ENCODE results near the gene DPY19L1. TPM values are rescaled to one million over a fixed set of nuclear protein-coding genes. Genes with fewer than 3 reads are reported as not detected.

Gene DPY19L1
- polyA plus RNA-seq, 1 donor from 2014 or later, result 6.3 TPM

DNA sequence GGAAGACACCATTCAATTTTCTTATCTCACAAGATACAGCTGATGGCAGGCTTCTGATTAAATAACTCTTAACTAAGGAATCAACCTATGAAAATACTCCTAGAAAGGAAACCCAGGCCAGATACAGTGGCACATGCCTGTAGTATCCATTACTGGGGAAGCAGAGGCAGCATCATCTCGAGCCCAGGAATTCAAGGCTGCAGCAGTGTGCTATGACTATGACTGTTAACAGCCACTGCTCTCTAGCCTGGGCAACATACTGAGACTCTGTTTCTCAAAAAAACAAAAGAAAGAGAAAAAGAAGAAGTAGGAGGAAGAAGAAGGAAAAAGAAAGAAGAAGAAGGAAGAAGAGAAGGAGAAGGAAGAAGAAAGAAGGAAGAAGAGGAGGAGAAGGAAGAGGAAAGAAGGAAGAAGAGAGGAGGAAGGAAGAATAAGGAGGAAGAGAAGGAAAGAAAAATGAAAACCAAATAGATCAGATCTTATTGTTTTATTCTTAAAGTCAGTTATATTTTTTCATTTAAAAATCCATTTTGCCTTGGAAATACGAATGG lies 18.0 kb downstream of the DPY19L1 start:
- H4K20me1 ChIP-seq (ENCODE audit: insufficient read depth), result no peaks in the 10 kb centered on the region
- no peaks in the 10 kb centered on the region for H3K79me2 ChIP-seq (replicated peaks; ENCODE audit: insufficient read depth, low read length)
- H3K27me3 ChIP-seq (ENCODE audit: insufficient read depth, low read depth, low read length), result no peaks in the 10 kb centered on the region
- H3K9ac ChIP-seq (ENCODE audit: low read length), result no peak overlapping the region
- TF ChIP-seq MXI1 (conservative IDR thresholded peaks at IDR 0.05; ENCODE audit: poor library complexity, severe bottlenecking), result no peak
- no peak for TF ChIP-seq POLR2AphosphoS5 (IDR thresholded peaks at IDR 0.05)
- H3K4me2 ChIP-seq (ENCODE audit: low read length), result no peak overlapping the region
- no peaks in the 10 kb centered on the region for H3K36me3 ChIP-seq (ENCODE audit: insufficient read depth, low read length)
- no peak overlapping the region for H2AFZ ChIP-seq (ENCODE audit: low read depth, low read length)
- H3K9me2 ChIP-seq (ENCODE audit: insufficient read depth, low read length), result no peaks in the 10 kb centered on the region
- no peak overlapping the region for H3K27ac ChIP-seq (ENCODE audit: low read length)
- no peaks in the 10 kb centered on the region for H3K9me3 ChIP-seq (ENCODE audit: low read length)
- no peaks in the 10 kb centered on the region for H3F3A ChIP-seq (ENCODE audit: insufficient read depth, low read length, poor library complexity, severe bottlenecking)
- H3K4me3 ChIP-seq (ENCODE audit: low read length), result no peak overlapping the region

DNA sequence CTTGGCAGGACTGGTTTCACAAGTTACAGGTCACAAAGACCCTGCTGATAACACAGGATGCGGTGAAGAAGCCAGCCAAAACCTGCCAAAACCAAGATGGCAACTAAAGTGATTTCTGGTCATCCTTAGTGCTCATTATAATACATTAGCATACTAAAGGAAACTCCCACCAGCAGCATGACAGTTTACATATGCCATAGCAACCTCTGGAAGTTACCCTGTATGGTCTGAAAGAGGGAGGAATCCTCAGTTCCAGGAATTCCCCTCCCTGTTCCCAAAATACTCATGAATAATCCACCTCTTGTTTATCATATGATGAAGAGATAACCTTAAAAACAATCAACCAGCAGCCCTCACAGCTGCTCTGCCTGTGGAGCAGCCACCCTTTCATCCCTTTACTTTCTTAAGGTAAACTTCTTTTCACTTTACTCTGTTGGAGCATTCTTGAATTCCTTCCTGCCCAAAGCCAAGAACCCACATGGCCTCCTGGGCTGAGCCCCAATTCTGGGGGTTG lies 21.9 kb downstream of the DPY19L1 start:
- Histone ChIP-seq H3K27ac (ENCODE audit: low read length) (no peak overlapping the region), H3K4me3 (ENCODE audit: low read length) (no peak overlapping the region), H4K20me1 (ENCODE audit: insufficient read depth) (no peaks in the 10 kb centered on the region), H3K9me3 (ENCODE audit: low read length) (no peaks in the 10 kb centered on the region), H3K9me2 (ENCODE audit: insufficient read depth, low read length) (no peaks in the 10 kb centered on the region), H3K4me2 (ENCODE audit: low read length) (no peak overlapping the region), H3K36me3 (ENCODE audit: insufficient read depth, low read length) (no peaks in the 10 kb centered on the region), H3K9ac (ENCODE audit: low read length) (no peak overlapping the region), H3F3A (ENCODE audit: insufficient read depth, low read length, poor library complexity, severe bottlenecking) (no peaks in the 10 kb centered on the region), H2AFZ (ENCODE audit: low read depth, low read length) (no peak overlapping the region), H3K79me2 (replicated peaks; ENCODE audit: insufficient read depth, low read length) (no peaks in the 10 kb centered on the region), H3K27me3 (ENCODE audit: insufficient read depth, low read depth, low read length) (no peaks in the 10 kb centered on the region)
- no peak for TF ChIP-seq EZH2 (IDR thresholded peaks at IDR 0.05; ENCODE audit: borderline replicate concordance, insufficient read depth, low read length, poor library complexity, severe bottlenecking)
- TF ChIP-seq, protein P1, sequence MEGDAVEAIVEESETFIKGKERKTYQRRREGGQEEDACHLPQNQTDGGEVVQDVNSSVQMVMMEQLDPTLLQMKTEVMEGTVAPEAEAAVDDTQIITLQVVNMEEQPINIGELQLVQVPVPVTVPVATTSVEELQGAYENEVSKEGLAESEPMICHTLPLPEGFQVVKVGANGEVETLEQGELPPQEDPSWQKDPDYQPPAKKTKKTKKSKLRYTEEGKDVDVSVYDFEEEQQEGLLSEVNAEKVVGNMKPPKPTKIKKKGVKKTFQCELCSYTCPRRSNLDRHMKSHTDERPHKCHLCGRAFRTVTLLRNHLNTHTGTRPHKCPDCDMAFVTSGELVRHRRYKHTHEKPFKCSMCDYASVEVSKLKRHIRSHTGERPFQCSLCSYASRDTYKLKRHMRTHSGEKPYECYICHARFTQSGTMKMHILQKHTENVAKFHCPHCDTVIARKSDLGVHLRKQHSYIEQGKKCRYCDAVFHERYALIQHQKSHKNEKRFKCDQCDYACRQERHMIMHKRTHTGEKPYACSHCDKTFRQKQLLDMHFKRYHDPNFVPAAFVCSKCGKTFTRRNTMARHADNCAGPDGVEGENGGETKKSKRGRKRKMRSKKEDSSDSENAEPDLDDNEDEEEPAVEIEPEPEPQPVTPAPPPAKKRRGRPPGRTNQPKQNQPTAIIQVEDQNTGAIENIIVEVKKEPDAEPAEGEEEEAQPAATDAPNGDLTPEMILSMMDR (IDR thresholded peaks at IDR 0.05; ENCODE audit: poor library complexity, severe bottlenecking), result no peak
- TF ChIP-seq MXI1 (conservative IDR thresholded peaks at IDR 0.05; ENCODE audit: poor library complexity, severe bottlenecking), result no peak
- no peak for TF ChIP-seq TAF1 (IDR thresholded peaks at IDR 0.05; ENCODE audit: low read depth)
- no peak for TF ChIP-seq EP300 (conservative IDR thresholded peaks at IDR 0.05; ENCODE audit: poor library complexity, severe bottlenecking)
- no peak for TF ChIP-seq SMC3 (conservative IDR thresholded peaks at IDR 0.05; ENCODE audit: poor library complexity)
- TF ChIP-seq REST (IDR thresholded peaks at IDR 0.05; ENCODE audit: borderline replicate concordance), result no peak
- no peak for TF ChIP-seq POLR2AphosphoS5 (IDR thresholded peaks at IDR 0.05)
- no peak for TF ChIP-seq RAD21 (conservative IDR thresholded peaks at IDR 0.05)

Measured in neural cell (in vitro differentiated cells).